ENCODE results near the gene DOK1.

DOK1 gene

GRCh38 chr2:74571058-74571457, 16.5 kb downstream of the DOK1 start:
- no peak for DNase-seq

GRCh38 chr2:74572178-74572925, 17.8 kb downstream of the DOK1 start:
- DNase-seq = no peak

DNA sequence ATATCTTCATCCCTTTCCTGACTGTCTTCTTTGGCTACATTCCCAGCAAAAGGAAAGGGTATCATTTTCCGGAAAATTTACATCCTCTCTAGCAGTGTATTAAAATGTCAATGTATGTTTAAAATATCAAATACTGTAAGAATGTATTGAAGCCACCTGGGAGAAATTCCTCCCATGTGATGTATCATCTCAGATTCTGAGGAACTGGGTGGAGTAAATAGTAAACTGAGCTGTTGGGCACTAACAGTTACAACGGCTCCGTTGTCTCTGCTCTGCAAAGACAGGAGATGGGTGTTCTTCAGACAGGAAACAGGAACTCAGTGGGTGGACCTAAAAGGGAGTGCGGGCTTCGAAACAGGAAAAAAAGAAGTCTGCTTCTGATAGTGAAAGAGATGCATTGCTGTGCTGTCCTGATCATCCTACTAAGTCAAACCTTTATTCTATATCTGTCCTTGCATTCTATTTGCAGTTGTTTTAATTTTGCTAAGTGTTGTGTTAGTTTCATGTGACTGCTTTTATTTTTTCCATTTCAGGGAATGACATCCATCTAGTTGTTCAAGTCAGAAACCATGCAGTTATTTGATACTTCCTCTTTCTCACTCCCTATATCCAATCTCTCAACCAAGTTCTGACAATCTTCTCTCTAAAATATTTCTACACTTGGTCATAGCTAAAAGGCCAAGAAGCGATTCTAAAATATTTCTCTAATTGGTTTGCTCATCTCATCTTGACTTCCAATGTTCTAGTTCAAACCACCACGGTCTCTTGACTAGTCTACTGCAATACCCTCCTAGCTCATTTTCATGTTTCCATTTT, 19.4 kb downstream of the DOK1 start:
- DNase-seq = peak; percentile 11

GRCh38 chr2:74575320-74575719, 20.8 kb downstream of the DOK1 start:
- DNase-seq = no peak

DNA sequence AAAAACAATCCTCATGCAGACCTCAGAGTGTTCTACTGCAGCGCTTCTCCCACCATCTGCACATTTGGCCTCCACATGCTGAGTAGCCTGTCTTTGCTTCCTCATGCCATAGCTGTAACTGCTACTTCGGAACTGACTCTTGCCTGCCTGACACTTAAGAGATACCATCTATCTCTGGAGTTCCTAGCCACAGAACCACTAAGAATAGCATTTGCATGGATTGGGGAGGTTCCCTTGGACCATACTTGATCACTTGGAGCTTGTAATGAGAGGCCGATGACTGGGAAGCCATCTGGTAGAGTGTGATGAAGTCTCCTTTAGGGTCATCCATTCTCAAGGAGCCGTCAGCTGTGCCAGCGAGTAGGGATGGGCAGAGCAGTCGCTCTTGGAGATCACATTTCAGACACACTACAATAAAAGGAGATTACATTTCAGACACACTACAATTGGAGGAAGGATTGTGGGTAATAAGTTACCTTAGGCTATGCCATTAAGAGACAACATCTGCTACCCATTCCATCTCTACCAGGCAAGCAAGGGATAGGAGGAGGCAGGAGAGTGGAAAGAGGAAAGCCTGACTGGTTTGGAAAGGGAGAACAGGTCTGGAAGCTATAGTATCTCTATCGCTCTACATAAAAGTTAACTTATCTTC, 21.8 kb downstream of the DOK1 start:
- DNase-seq = no peak

- peak; percentile 18 for DNase-seq
Measured at GRCh38 chr2:74576863-74577229, 22.3 kb downstream of the DOK1 start.

DNA sequence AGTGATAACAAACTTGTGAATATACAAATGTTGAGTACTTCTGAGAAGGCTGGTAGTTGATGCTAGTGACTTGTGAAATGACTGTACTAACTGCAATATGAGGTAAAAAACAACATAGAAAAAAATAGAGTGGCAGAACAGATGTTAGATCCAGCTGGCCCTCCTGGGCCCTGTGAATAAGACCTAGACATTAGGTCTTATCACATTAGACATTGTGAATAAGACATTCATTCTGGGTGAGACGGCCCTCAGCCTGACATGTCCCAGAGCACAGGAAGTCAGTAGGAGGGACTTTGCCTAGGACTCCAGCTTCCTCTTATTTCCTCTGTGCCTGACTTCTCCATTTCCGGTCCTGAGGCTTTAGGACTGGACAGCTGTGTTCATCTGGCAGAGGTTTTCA, 22.9 kb downstream of the DOK1 start:
- no peak for DNase-seq

GRCh38 chr2:74578408-74578807, 23.9 kb downstream of the DOK1 start:
- no peak for DNase-seq

GRCh38 chr2:74581463-74581862, 26.9 kb downstream of the DOK1 start:
- no peak for DNase-seq

GRCh38 chr2:74582184-74582583, 27.7 kb downstream of the DOK1 start:
- DNase-seq = no peak

DNA sequence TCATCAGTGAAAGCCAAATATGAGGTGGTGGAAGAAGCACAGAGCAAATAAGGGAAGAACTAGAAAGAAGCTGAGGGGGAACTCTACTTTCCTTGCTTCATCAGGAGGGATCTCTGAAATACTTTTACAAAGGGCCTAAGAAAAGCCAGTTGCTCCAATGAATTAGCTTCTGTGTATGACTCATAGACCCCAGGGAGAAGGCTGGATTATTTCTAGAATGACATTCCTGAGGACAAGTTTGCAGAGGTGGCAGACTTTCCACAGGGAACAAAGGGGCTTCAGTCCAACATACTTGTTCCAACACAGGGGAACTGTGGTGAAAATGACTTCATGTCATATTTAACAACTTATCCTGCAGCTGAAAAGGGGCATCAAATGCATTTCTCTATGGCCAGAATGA, 29.0 kb downstream of the DOK1 start:
- no peak for DNase-seq

- no peak for DNase-seq
Measured at GRCh38 chr2:74584088-74584645, 29.6 kb downstream of the DOK1 start.

DNA sequence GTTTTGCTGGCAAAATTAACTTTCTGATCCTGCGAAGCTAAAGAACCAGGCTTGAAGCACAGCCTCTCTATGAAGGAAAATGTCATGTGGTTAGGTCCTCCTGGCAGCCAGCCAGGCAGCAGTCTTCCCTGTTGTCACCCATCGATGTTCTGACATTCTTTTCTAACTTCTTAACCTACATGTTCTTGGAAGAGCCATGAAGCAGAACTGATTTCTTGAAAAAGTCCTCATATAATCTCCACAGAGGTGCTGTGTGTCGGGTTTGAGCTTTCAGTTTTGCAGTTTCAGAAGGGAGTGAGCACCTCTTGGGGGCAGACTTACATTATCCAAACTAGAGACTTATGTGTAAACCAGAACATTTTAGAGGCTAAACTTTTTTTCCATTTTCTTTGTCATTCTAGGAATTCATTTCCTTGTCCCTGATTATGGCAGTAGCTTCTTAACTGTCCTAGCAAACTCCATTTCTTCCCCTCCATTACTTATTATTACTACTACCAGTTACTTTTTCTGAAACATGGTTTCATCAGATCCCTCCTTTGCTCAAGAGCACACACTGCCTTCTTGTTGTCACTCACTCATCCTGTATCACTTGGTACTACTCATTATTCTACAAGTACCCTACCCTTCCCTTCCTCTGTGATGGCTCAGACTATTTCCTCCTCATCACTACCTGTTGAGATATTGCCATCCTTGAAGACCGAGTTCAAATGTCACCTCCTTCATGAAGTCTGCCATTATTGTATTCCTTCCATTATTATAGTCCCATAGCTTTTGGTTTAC, 31.1 kb downstream of the DOK1 start:
- no peak for DNase-seq

DNA sequence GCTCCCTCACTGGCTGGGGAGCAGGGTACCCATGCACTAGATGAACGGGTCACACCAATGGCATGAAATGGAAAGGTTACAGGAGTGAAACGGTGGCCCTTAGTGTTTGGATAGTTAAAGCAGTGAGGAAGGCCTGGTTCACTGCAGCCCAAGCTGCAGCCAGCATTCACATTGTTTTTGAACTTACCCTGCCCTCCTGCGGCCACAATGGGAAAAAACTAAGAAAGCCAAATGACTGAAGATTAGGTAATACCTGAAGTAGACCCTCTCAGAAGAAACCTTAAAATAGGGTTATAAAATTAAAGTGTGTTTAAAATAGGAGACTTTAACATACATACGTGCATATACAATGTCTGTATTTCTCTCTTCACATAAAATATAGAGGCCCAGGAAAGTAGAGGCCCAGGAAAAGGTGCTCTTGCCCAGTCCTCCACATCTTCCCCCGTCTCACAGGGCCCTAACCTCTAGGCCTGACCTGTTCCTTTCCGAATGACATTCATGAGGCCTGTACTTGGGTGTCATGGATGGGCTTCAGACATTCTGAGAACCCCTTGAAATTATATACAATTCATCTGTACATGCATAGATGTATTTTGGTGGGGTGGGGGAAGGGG, 33.3 kb downstream of the DOK1 start:
- peak; percentile 66 for DNase-seq

DNA sequence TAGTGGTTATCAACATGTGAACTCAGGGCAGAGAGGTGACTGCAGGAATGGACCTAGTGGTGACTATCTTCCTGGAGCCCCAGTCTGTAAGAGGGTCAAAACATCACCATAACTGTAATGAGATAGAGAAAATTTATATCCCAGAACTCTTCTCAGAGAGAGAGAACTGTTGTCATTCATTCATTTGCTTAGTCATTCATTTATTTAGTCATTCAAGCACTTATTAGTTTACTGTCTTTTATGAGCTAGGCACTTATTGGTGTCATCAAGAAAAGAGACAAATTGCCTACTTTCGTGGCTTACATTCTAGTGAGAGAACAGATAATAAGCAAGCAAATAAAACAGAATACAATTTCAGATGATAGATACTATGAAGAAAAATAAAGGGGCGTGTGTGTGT, 34.1 kb downstream of the DOK1 start:
- DNase-seq = no peak

GRCh38 chr2:74593826-74594772, 39.6 kb downstream of the DOK1 start:
- no peak for DNase-seq

GRCh38 chr2:74596584-74596983, 42.1 kb downstream of the DOK1 start:
- DNase-seq = no peak

- no peak for DNase-seq
Measured at GRCh38 chr2:74597410-74597809, 42.9 kb downstream of the DOK1 start.

- no peak for DNase-seq
Measured at GRCh38 chr2:74599676-74600075, 45.2 kb downstream of the DOK1 start.

DNA sequence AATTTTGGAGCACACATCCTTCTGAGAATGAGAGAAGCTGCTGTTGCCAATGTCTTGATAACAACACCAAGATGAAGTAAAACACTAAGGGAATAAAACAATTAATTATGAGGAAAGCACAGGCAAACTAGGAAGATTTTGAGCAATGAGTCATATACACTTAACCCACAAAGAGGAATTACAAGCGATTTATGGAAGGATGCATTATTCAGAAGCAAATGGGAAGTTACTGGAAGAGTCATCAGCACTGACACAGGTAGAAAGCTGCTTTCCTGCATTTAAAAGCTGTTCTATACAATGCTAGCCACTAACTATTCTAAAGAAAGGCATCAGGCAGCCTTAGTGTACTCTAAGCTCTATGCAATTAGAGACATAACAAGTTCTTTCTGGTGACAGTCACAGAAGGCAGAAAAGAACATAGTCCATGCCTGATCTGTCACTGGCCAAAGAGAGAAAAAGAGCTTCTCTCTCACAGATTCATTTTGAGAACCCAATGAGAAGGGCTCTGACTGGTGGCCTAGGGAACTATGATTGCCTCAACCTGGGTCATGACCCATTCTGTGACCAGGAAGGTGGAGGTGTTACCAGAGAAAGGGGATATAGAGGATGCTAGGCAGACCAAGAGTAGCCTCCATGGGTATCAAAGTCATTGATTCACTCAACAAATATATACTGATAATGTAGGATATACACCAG, 48.2 kb downstream of the DOK1 start:
- DNase-seq = no peak
